Activated naive CD4-positive, alpha-beta T cell treated with anti-CD3 and anti-CD28 coated beads, Interleukin-2, amount 10 ng/mL, durations not matched to agents 7 days and 5 days (primary cell): Measurements from ENCODE around the gene CDO1.
A peak's percentile ranks its signal among the peaks of the same experiment; 100 is the strongest.
"Not testable (repeated sequence)": the region's sequence is repeated elsewhere in the genome, so short reads cannot be mapped to it uniquely, and the experiment has no call there.

Experiments used
- CTCF ChIA-PET: fragments of 350-600 bp; sonication (Branson Sonifier 250); formaldehyde crosslinking; loops from one replicate; lab custom pipeline; 2021; ENCODE audit warnings: antibody characterized with exemption; lab: Charles Lee
- DNase-seq: peaks from one replicate; pipeline ENCODE4 v3.0.0-alpha.2; 2020
- H3K27ac Mint-ChIP-seq: one replicate; pipeline ENCODE4 v1.8.0; 2021; ENCODE audit warnings: mild to moderate bottlenecking, moderate library complexity, mixed read lengths
- H3K27me3 Mint-ChIP-seq: one replicate; pipeline ENCODE4 v1.8.0; 2021; ENCODE audit warnings: mild to moderate bottlenecking, mixed read lengths
- H3K36me3 Mint-ChIP-seq: one replicate; pipeline ENCODE4 v1.8.0; 2021; ENCODE audit warnings: mixed read lengths
- H3K4me1 Mint-ChIP-seq: one replicate; pipeline ENCODE4 v1.8.0; 2021; ENCODE audit warnings: mixed read lengths
- H3K4me3 Mint-ChIP-seq: one replicate; pipeline ENCODE4 v1.8.0; 2021; ENCODE audit warnings: mild to moderate bottlenecking, moderate library complexity, mixed read lengths
- H3K9me3 Mint-ChIP-seq: one replicate; pipeline ENCODE4 v1.8.0; 2021; ENCODE audit warnings: mixed read lengths

Gene CDO1

DNA sequence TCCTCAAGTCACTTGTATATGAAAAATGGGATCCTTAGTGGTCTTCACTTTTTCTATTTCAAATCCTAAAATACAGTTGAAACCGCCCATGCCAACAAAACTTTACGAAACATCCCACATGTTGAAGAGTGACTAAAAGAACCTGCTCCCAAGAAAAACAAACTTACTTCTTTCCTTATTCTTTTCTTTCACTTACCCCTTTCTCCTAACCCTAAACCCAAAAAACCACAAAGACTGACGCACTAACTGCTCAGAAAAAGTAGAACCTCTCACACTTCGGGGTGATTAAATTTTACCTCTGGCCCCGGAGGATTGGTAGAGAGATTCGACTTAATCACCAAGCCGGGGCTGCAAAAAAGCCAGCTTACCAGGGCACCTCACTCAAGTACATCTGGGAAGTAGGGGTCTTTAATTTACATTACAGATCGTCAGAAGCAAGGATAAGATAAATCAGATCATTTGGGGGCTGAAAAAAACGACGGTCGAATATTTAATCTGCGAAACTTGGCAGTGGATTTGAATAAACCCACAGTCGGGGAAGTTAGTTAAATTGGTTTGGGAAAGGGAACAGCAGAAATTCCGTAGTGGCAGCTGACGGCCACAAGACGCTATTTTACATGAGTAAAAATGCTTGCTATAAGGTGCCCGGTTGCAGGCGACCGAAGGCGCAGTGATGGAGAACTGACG is 1.3 kb downstream of the CDO1 start:
- Mint-ChIP-seq H3K27ac (no peak overlapping the region), H3K9me3 (no peaks in the 10 kb centered on the region), H3K4me3 (peak overlapping the region; percentile 58), H3K27me3 (peaks cover 69% of the 10 kb centered on the region), H3K4me1 (peaks cover 40% of the 10 kb centered on the region), H3K36me3 (peaks cover 8% of the 10 kb centered on the region)
- no peak for DNase-seq
- CTCF ChIA-PET: no interaction called here

DNA sequence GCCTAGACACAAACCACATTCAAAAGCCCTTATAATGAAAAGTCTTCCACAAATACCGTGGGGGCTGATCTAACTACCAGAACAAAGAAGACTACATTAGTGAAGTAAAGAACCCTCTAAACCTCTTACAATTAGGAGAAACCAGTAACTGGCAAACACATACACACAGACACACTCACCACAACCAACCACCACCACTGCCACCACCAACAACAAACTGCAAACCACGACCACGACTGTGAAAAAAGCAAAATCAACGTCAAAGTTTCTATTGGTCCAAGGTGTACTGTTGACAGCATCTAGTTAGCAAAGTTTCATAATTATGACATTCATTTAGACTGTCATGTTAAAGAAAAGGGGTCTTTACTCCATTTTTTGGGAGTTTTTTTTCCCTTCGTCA is 2.7 kb downstream of the CDO1 start:
- peak; percentile 26 for DNase-seq
- no peak overlapping the region for H3K27ac Mint-ChIP-seq
- H3K4me1 Mint-ChIP-seq: peaks cover 54% of the 10 kb centered on the region
- CTCF ChIA-PET: interaction anchor here (0.6 to 1.0 kb wide), 2 partner anchors 14 to 185 kb away, joined by 3 to 4 read pairs; no protein-coding TSS in a partner anchor
- no peaks in the 10 kb centered on the region for H3K9me3 Mint-ChIP-seq
- H3K36me3 Mint-ChIP-seq: peaks cover 8% of the 10 kb centered on the region
- H3K27me3 Mint-ChIP-seq: peaks cover 54% of the 10 kb centered on the region
- H3K4me3 Mint-ChIP-seq: no peak overlapping the region

GRCh38 chr5:115812372-115812771 is 4.1 kb downstream of the CDO1 start:
- Mint-ChIP-seq H3K27ac (no peak overlapping the region), H3K9me3 (peaks cover under 1% of the 10 kb centered on the region), H3K27me3 (peaks cover 47% of the 10 kb centered on the region), H3K36me3 (peaks cover 9% of the 10 kb centered on the region), H3K4me1 (peaks cover 67% of the 10 kb centered on the region), H3K4me3 (no peak overlapping the region)
- no peak for DNase-seq
- CTCF ChIA-PET: no interaction called here

DNA sequence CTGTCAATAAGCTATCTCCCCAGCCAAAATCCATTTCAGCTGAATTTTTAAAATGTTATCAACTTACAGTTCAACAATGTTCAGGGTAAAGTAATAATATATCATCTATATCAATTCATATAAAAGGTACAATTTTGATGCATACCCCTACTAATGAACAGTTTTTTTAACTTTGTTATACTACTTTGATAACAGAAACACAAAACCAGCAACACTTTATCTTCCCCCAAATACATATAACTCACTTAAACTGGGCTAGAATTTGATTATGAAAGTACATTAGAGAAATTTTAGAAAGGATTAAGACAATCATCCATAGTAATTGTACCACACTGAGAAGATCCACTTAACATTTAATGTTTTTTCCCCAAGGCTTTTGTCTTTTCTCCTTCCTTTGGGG is 5.1 kb downstream of the CDO1 start:
- no peak overlapping the region for H3K4me3 Mint-ChIP-seq
- H3K9me3 Mint-ChIP-seq: peaks cover 2% of the 10 kb centered on the region
- peaks cover 73% of the 10 kb centered on the region for H3K4me1 Mint-ChIP-seq
- CTCF ChIA-PET: no interaction called here
- no peak for DNase-seq
- peaks cover 40% of the 10 kb centered on the region for H3K27me3 Mint-ChIP-seq
- no peak overlapping the region for H3K27ac Mint-ChIP-seq
- H3K36me3 Mint-ChIP-seq: peaks cover 12% of the 10 kb centered on the region

- Mint-ChIP-seq H3K4me1 (peaks cover 74% of the 10 kb centered on the region), H3K36me3 (peaks cover 15% of the 10 kb centered on the region), H3K27me3 (peaks cover 34% of the 10 kb centered on the region), H3K4me3 (no peak overlapping the region), H3K27ac (no peak overlapping the region), H3K9me3 (peaks cover 2% of the 10 kb centered on the region)
- DNase-seq: no peak
- CTCF ChIA-PET: interaction anchor here (1.3 kb wide), 1 partner anchor 176 kb away, joined by 6 read pairs; no protein-coding TSS in a partner anchor
Measured at GRCh38 chr5:115810761-115811160, 5.7 kb downstream of the CDO1 start.

DNA sequence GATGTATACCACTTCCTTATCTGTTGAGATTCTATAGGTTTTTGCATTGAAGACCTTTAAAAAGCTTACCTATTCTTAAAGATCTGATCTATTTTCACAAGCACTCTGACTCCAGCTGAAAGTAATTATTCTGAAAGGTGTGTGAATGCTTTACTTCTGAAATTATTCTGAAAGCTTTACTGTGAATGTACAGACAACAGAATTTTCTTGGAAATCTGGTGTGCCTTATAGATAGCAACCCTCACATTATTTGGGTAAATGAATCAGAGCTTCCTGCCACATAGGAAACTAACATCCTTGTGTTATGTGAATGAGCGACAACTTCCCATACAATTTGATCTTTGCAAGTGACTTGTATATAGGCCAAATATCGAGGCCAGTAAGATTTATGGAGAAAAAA is 6.5 kb downstream of the CDO1 start:
- Mint-ChIP-seq H3K36me3 (peaks cover 11% of the 10 kb centered on the region), H3K27me3 (peaks cover 25% of the 10 kb centered on the region), H3K9me3 (peaks cover 2% of the 10 kb centered on the region), H3K27ac (no peak overlapping the region), H3K4me1 (peaks cover 69% of the 10 kb centered on the region), H3K4me3 (no peak overlapping the region)
- CTCF ChIA-PET: interaction anchor here (1.1 to 1.3 kb wide), 3 partner anchors 10 to 175 kb away, joined by 3 to 6 read pairs (median 4); partner anchors contain the start of gene ATG12
- DNase-seq: no peak

DNA sequence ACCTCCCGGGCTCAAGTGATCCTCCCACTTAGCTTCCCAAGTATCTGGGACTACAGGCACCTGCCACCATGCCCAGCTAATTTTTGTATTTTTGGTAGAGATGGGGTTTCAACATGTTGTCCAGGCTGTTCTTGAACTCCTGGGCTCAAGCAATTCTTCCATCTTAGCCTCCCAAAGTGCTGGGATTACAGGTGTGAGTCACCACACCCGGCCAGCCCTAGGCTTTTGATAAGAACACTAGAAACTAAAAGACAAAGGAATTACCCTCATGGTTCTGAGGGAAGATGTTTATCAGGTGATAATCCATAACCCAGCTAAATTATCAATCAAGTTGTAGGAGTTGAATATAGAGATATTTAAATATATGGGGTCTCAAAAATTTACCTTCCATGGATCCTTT is 8.4 kb downstream of the CDO1 start:
- peaks cover 56% of the 10 kb centered on the region for H3K4me1 Mint-ChIP-seq
- not testable (repeated sequence) for H3K36me3 Mint-ChIP-seq, H3K27ac Mint-ChIP-seq, H3K4me3 Mint-ChIP-seq, H3K9me3 Mint-ChIP-seq, H3K27me3 Mint-ChIP-seq, DNase-seq
- CTCF ChIA-PET: interaction anchor here (1.7 kb wide), 1 partner anchor 13 kb away, joined by 3 read pairs; no protein-coding TSS in a partner anchor

DNA sequence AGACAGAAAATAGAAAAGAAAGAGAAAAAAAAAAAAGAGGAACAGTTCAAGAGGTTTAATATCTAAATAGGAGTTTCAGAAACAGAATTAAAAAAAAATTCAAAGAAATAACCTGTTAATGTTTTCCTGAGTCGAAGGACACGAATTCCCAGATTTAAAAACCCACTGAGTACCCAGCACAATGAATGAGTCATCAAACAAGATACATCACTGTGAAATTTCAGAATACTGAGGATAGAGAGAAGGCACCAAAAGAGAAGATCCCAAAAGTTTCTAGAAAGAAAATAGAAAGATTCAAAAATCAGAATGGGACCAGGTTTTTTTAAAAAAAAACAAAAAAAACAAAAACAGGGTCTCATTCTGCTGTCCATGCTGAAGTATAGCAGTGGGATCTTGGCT is 8.8 kb downstream of the CDO1 start:
- H3K27me3 Mint-ChIP-seq: peaks cover 4% of the 10 kb centered on the region
- H3K36me3 Mint-ChIP-seq: peaks cover 8% of the 10 kb centered on the region
- peaks cover 2% of the 10 kb centered on the region for H3K9me3 Mint-ChIP-seq
- H3K4me3 Mint-ChIP-seq: no peak overlapping the region
- no peak for DNase-seq
- H3K4me1 Mint-ChIP-seq: peaks cover 56% of the 10 kb centered on the region
- CTCF ChIA-PET: interaction anchor here (1.7 kb wide), 1 partner anchor 14 kb away, joined by 3 read pairs; no protein-coding TSS in a partner anchor
- H3K27ac Mint-ChIP-seq: peak overlapping the region; percentile 74

- Mint-ChIP-seq H3K4me1 (peaks cover 56% of the 10 kb centered on the region), H3K36me3 (peaks cover 8% of the 10 kb centered on the region), H3K9me3 (peaks cover 2% of the 10 kb centered on the region), H3K27ac (peak overlapping the region; percentile 74), H3K27me3 (peaks cover 3% of the 10 kb centered on the region), H3K4me3 (no peak overlapping the region)
- no peak for DNase-seq
- CTCF ChIA-PET: interaction anchor here (0.7 kb wide), 1 partner anchor 34 kb away, joined by 3 read pairs; no protein-coding TSS in a partner anchor
Measured at GRCh38 chr5:115806986-115807653, 9.3 kb downstream of the CDO1 start.

- DNase-seq: no peak
- Mint-ChIP-seq H3K36me3 (peaks cover 5% of the 10 kb centered on the region), H3K27ac (no peak overlapping the region), H3K27me3 (peaks cover 11% of the 10 kb centered on the region), H3K9me3 (no peaks in the 10 kb centered on the region), H3K4me3 (no peak overlapping the region), H3K4me1 (peaks cover 13% of the 10 kb centered on the region)
- CTCF ChIA-PET: no interaction called here
Measured at GRCh38 chr5:115801984-115802383, 14.5 kb downstream of the CDO1 start.

- Mint-ChIP-seq H3K9me3 (no peaks in the 10 kb centered on the region), H3K27me3 (peaks cover 15% of the 10 kb centered on the region), H3K4me1 (peaks cover 5% of the 10 kb centered on the region), H3K36me3 (peaks cover under 1% of the 10 kb centered on the region), H3K4me3 (no peak overlapping the region), H3K27ac (no peak overlapping the region)
- no peak for DNase-seq
- CTCF ChIA-PET: no interaction called here
Measured at GRCh38 chr5:115801152-115801551, 15.3 kb downstream of the CDO1 start.

GRCh38 chr5:115800108-115800507 is 16.4 kb downstream of the CDO1 start:
- Mint-ChIP-seq H3K27me3 (peaks cover 19% of the 10 kb centered on the region), H3K9me3 (no peaks in the 10 kb centered on the region), H3K36me3 (no peaks in the 10 kb centered on the region), H3K27ac (no peak overlapping the region), H3K4me3 (no peak overlapping the region), H3K4me1 (peaks cover 3% of the 10 kb centered on the region)
- CTCF ChIA-PET: interaction anchor here (1.0 kb wide), 1 partner anchor 10 kb away, joined by 4 read pairs; no protein-coding TSS in a partner anchor
- no peak for DNase-seq

DNA sequence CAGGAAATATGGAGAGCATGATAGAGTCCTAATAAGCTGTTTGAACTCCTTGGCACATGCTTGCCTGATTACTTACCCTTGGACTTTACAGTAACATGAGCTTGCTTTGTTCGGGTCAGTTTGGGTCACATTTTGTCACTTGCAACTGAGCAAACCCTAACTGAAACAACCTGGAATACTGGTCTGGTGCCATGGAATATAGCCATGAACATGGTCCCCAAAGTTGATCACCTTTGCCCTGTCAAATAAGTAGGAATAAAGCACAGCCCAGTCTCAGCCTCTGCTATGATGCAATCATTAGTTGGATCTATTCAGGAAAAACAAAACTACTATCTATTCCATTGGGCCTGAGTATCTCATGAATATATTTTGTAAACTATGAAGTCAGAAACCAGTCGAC is 18.2 kb downstream of the CDO1 start:
- CTCF ChIA-PET: no interaction called here
- Mint-ChIP-seq H3K9me3 (no peaks in the 10 kb centered on the region), H3K4me1 (peaks cover 18% of the 10 kb centered on the region), H3K4me3 (no peak overlapping the region), H3K27ac (no peak overlapping the region), H3K27me3 (peaks cover 19% of the 10 kb centered on the region), H3K36me3 (no peaks in the 10 kb centered on the region)
- no peak for DNase-seq

GRCh38 chr5:115796656-115797055 is 19.8 kb downstream of the CDO1 start:
- Mint-ChIP-seq H3K4me3 (no peak overlapping the region), H3K4me1 (peaks cover 18% of the 10 kb centered on the region), H3K36me3 (no peaks in the 10 kb centered on the region), H3K9me3 (no peaks in the 10 kb centered on the region), H3K27me3 (peaks cover 22% of the 10 kb centered on the region), H3K27ac (no peak overlapping the region)
- CTCF ChIA-PET: no interaction called here
- no peak for DNase-seq
